Measurements from ENCODE around the gene MPV17L.
"Not testable (repeated sequence)": the region's sequence is repeated elsewhere in the genome, so short reads cannot be mapped to it uniquely, and the experiment has no call there.

MPV17L gene

DNA sequence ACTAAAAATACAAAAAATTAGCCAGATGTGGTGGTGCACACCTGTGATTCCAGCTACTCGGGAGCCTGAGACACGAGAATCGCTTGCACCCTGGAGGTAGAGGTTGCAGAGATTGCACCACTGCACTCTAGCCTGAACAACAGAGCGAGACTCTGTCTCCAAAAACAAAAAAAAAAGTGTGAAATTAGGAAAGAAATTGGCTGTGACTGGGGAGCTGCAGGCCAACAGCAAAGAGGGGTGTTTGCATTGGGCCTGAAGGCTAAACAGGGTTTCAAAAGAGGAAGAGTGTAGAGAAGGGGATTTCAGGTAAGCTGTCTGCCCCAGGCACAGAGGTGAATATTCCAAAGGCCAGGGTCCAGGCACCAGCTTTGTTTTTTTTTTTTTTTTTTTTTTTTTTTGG is 48.2 kb downstream of the MPV17L start:
- TF ChIP-seq, protein P1, sequence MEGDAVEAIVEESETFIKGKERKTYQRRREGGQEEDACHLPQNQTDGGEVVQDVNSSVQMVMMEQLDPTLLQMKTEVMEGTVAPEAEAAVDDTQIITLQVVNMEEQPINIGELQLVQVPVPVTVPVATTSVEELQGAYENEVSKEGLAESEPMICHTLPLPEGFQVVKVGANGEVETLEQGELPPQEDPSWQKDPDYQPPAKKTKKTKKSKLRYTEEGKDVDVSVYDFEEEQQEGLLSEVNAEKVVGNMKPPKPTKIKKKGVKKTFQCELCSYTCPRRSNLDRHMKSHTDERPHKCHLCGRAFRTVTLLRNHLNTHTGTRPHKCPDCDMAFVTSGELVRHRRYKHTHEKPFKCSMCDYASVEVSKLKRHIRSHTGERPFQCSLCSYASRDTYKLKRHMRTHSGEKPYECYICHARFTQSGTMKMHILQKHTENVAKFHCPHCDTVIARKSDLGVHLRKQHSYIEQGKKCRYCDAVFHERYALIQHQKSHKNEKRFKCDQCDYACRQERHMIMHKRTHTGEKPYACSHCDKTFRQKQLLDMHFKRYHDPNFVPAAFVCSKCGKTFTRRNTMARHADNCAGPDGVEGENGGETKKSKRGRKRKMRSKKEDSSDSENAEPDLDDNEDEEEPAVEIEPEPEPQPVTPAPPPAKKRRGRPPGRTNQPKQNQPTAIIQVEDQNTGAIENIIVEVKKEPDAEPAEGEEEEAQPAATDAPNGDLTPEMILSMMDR (IDR thresholded peaks at IDR 0.05; ENCODE audit: low read depth, low read length): no peak

DNA sequence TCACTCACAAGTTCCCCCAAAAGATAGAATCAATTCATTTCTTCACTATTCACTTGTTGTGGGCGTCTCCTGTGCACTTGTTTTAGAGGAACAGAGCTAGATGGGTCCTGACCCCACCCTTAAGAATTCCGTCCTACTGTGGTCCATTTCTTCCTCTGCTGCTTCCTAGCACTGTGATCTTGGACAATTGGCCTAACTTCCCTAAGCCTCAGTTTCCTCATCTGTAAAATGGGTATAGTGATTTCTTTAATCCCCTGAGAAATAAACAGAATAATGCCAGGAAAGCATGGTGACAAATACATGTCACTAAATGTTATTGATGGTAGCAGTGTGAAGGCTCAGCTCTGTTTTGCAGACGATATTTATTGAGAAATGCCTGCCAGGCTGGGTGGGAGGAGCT is 48.7 kb downstream of the MPV17L start:
- TF ChIP-seq, protein P1 (IDR thresholded peaks at IDR 0.05; ENCODE audit: low read depth, low read length): no peak
- H3K4me3 ChIP-seq (ENCODE audit: low read depth, low read length): no peak overlapping the region

More for the DNA sequence above, 48.2 kb downstream of the MPV17L start:
- no peak overlapping the region for H3K4me3 ChIP-seq (ENCODE audit: low read depth, low read length)

DNA sequence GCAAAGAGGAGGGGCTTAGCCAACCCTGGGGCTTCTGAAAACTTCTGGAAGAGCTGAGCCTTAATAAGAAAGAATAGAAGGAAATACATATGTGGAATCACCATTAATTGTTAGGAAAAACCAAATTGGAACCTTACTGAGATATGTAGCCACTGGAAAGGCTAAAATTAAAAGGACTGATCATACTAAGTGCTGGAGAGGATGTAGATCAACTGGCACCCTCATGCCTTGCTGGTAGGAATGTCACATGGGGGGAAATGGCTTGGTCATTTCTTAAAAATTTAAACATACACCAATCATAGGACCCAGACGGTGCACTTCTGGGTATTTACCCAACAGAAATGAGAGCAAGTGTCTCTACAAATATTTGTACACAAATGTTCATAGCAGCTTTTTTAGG is 49.9 kb downstream of the MPV17L start:
- no peak overlapping the region for H3K4me3 ChIP-seq (ENCODE audit: low read depth, low read length)
- TF ChIP-seq, protein P1 (IDR thresholded peaks at IDR 0.05; ENCODE audit: low read depth, low read length): no peak

DNA sequence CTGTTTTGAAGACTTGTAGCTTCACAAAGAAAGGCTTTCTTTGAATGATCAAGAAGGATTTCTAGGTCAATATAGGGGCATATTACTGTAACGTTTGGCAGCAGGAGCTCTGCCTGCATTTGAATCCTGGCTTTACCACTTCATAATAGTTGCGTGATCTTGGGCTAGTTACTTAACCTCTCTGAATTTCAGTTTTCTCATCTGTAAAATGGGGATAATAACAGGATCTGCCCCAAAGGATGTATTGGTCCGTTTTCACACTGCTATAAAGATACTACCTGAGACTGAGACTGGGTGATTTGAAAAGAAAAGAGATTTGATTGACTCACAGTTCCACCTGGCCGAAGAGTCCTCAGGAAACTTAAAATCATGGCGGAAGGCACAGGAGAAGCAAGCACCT is 51.3 kb downstream of the MPV17L start:
- H3K4me3 ChIP-seq (ENCODE audit: low read depth, low read length): no peak overlapping the region
- TF ChIP-seq, protein P1 (IDR thresholded peaks at IDR 0.05; ENCODE audit: low read depth, low read length): no peak

DNA sequence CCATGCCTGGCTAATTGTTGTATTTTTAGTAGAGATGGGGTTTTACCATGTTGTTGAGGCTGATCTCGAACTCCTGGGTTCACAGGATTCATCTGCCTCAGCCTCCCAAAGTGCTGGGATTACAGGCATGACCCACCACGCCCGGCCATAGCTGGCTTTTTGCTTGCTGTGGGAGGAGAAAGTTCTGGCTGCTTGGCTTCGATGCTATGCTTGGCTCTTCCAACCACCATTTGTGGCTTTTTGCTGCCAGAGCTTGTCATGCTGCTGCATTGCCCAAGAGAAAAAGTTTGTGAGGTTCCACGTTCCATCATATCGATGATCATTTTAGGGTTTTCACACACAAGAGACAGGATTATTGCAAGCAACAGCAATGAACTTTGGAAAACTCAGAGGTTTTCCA is 55.1 kb downstream of the MPV17L start:
- TF ChIP-seq, protein P1 (IDR thresholded peaks at IDR 0.05; ENCODE audit: low read depth, low read length): no peak
- no peak overlapping the region for H3K4me3 ChIP-seq (ENCODE audit: low read depth, low read length)

DNA sequence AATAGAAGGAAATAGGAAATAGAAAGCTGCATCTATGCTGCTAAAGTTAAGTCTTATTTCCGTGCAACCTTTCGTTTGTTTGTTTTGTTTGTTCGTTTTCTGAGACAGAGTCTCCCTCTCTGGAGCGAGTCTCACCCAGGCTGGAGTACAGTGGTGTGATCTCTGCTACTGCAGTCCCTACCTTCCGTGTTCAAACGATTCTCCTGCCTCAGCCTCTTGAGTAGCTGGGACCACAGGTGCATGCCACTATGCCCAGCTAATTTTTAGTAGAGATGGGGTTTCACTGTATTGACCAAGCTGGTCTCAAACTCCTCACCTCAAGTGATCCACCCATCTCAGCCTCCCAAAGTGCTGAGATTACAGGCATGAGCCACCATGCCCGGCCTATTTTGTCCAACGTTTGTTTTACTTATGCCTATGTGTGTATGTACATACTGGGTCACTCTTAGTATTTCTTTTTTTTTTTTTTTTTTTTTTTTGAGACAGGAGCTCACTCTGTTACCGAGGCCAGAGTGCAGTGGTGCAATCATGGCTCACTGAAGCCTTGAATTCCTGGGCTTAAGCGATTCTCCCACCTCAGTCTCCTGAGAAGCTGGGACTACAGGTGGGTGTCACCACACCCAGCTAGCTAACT is 55.7 kb downstream of the MPV17L start:
- TF ChIP-seq, protein P1 (IDR thresholded peaks at IDR 0.05; ENCODE audit: low read depth, low read length): no peak

DNA sequence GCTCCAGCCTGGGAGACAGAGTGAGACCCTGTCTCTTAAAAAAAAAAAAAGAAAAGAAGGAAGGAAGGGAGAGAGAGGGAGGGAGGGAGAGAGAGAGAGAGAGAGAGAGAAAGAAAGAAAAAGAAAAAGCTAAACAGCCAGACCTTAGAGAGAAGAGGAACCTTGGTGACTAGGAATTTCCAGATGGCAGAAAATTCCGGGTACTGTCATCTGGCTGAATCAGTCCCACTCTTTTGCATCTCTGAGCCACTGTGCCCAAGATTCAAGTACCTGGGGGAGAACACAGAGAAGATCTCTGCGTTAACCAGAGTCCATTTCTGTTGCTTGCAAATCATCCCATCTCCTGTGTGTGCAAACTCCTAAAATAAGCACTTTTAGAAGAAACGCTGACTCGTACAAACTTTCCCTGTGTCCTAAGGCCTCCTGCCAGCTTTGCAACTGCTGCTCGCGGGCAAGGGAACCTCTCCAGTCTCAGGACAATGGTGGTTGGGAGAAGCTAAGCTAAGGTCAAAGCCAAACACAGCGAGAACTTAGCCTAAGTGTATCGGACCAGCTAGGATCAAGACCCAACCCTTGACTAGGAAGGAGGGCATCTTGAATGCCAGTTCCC is 56.8 kb downstream of the MPV17L start:
- TF ChIP-seq, protein P1 (IDR thresholded peaks at IDR 0.05; ENCODE audit: low read depth, low read length): no peak
- H3K4me3 ChIP-seq (ENCODE audit: low read depth, low read length): no peak overlapping the region

More for the DNA sequence above, 55.7 kb downstream of the MPV17L start:
- H3K4me3 ChIP-seq (ENCODE audit: low read depth, low read length): no peak overlapping the region

DNA sequence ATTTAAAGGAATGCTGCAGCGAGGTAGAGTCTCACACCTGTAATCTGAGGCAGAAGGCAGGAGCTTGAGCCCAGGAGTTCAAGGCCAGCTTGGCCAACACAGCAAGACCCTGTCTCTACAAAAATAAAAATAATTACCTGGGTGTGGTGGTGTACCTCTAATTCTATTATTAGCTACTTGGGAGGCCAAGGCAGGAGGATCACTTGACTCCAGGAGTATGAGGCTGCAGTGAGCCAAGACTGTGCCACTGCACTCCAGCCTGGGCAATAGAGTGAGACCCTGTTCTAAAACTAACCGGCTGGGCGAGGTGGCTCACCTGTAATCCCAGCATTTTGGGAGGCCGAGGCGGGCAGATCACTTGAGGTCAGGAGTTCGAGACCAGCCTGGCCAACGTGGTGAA is 57.7 kb downstream of the MPV17L start:
- H3K4me3 ChIP-seq (ENCODE audit: low read depth, low read length): not testable (repeated sequence)

DNA sequence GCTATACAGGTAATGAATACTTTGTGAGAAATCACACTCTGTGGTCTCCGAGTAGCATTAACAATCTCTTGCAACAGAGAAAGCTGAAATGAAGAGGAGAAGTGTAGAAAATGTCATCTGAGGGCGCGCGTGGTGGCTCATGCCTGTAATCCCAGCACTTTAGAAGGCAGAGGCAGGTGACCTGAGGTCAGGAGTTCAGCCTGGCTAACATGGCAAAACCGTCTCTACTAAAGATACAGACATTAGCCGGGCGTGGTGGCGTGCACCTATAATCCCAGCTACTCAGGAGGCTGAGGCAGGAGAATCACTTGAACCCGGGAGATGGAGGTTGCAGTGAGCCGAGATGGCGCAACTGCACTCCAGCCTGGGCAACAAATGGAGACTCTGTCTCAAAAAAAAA is 59.4 kb downstream of the MPV17L start:
- not testable (repeated sequence) for H3K4me3 ChIP-seq (ENCODE audit: low read depth, low read length)
